HCT116 (cell line): ENCODE data around the gene LPIN1. TPM values are rescaled to one million over a fixed set of nuclear protein-coding genes. Genes with fewer than 3 reads are reported as not detected.

ENCODE experiments used
- ATAC-seq: fragments of 200-7000 bp; cut with Tn5 transposase; 2 replicates; pipeline ENCODE4 v1.9.1; 2020; ENCODE audit warnings: mild to moderate bottlenecking, moderate library complexity
- BruUV-seq: library from RNA; stranded (reverse); fragments of 400-500 nt; replicated peaks from 2 replicates; lab custom pipeline; 2021; lab: Mats Ljungman, UMichigan
- CTCF ChIA-PET: fragments of 300-600 bp; sonication (Branson Sonifier 250); formaldehyde crosslinking; loops from one replicate; lab custom pipeline; 2021; ENCODE audit warnings: antibody characterized with exemption; lab: Charles Lee
- POLR2A ChIA-PET: fragments of 300-600, 350-600 bp; sonication (Branson Sonifier 250); formaldehyde crosslinking; loops from one replicate; lab custom pipeline; 2021; ENCODE audit warnings: antibody characterized with exemption; lab: Charles Lee
- RAD21 ChIA-PET, 2 experiments: fragments of 300-600 bp; sonication (Branson Sonifier 250); formaldehyde crosslinking; loops; one replicate each; lab custom pipeline; 2023; ENCODE audit warnings: low total read pairs in 2 of 2; ENCODE audit not compliant: uncharacterized antibody in 2 of 2, unreplicated experiment in 2 of 2, low non-redundant PET in 1 of 2; lab: Charles Lee
- DNase-seq: peaks from one replicate; pipeline ENCODE4 v3.0.0-alpha.2; 2010; ENCODE audit warnings: low read depth, low spot score
- H2AFZ ChIP-seq: fragments of 200-600 bp; shearing (Covaris generic), sonication (generic); 2 replicates; pipeline ENCODE4 v1.6.1; 2017; ENCODE audit warnings: low read depth, mixed run types, mixed read lengths, antibody characterized with exemption, low read length; ENCODE audit not compliant: poor library complexity, severe bottlenecking
- H3K27ac ChIP-seq: 2 replicates; pipeline ENCODE4 v1.5.1; 2012; ENCODE audit warnings: low read depth, low read length
- H3K27me3 ChIP-seq: fragments of 200-600 bp; sonication (generic); 2 replicates; pipeline ENCODE4 v1.6.1; 2016; ENCODE audit warnings: mixed run types, low read length, mixed read lengths; ENCODE audit not compliant: insufficient read depth
- H3K36me3 ChIP-seq, 2 experiments: fragments of 200-500 bp in 1 of 2; fragments of 200-600 bp in 1 of 2; sonication (Bioruptor generic) in 1 of 2; sonication (generic) in 1 of 2; 2 replicates each; pipeline versions ENCODE4 v1.5.1 to v1.6.1; 2014 to 2016; ENCODE audit warnings: low read length in 2 of 2, inconsistent platforms in 1 of 2, mixed read lengths in 1 of 2, mixed run types in 1 of 2; ENCODE audit not compliant: insufficient read depth in 2 of 2, control insufficient read depth in 1 of 2
- H3K4me1 ChIP-seq, 2 experiments: fragments of 200-600 bp in 1 of 2; sonication (generic) in 1 of 2; 2 replicates each; pipeline versions ENCODE4 v1.5.1 to v1.6.1; 2012 to 2017; ENCODE audit warnings: low read length in 2 of 2, inconsistent platforms in 1 of 2, mild to moderate bottlenecking in 1 of 2, mixed read lengths in 1 of 2, mixed run types in 1 of 2, moderate library complexity in 1 of 2; ENCODE audit not compliant: insufficient read depth in 2 of 2, control insufficient read depth in 1 of 2
- H3K4me2 ChIP-seq: fragments of 200-600 bp; sonication (generic); 2 replicates; pipeline ENCODE4 v1.6.1; 2017; ENCODE audit warnings: mixed run types, low read length, mixed read lengths
- H3K4me3 ChIP-seq, 2 experiments: fragments of 200-600 bp in 1 of 2; sonication (generic) in 1 of 2; replicated peaks in 1 of 2; 2 replicates each; pipeline ENCODE4 v1.5.1; 2011 to 2016; ENCODE audit warnings: low read length in 2 of 2, control low read depth in 1 of 2, low read depth in 1 of 2, mild to moderate bottlenecking in 1 of 2, mixed read lengths in 1 of 2, mixed run types in 1 of 2
- H3K79me2 ChIP-seq: fragments of 200-600 bp; sonication (generic); 2 replicates; pipeline ENCODE4 v1.6.1; 2017; ENCODE audit warnings: mild to moderate bottlenecking, mixed run types, low read length, moderate library complexity, mixed read lengths; ENCODE audit not compliant: insufficient read depth
- H3K9ac ChIP-seq: fragments of 200-600 bp; sonication (generic); 2 replicates; pipeline ENCODE4 v1.6.1; 2016; ENCODE audit warnings: low read length, mixed read lengths
- H3K9me2 ChIP-seq: fragments of 200-600 bp; sonication (generic), shearing (Covaris generic); 2 replicates; pipeline ENCODE4 v1.6.1; 2017; ENCODE audit warnings: mixed run types, mild to moderate bottlenecking, moderate library complexity; ENCODE audit not compliant: insufficient read depth
- H3K9me3 ChIP-seq, 2 experiments: fragments of 200-500 bp in 1 of 2; fragments of 200-600 bp in 1 of 2; sonication (Bioruptor generic) in 1 of 2; sonication (generic) in 1 of 2; 2 replicates each; pipeline ENCODE4 v1.6.1; 2014 to 2017; ENCODE audit warnings: low read length in 2 of 2, mixed read lengths in 2 of 2, inconsistent platforms in 1 of 2, low read depth in 1 of 2, mild to moderate bottlenecking in 1 of 2, mixed run types in 1 of 2, moderate library complexity in 1 of 2; ENCODE audit not compliant: control insufficient read depth in 1 of 2, insufficient read depth in 1 of 2
- H4K20me1 ChIP-seq: fragments of 200-600 bp; sonication (generic), shearing (Covaris generic); 2 replicates; pipeline ENCODE4 v1.6.1; 2017; ENCODE audit warnings: mixed run types, mild to moderate bottlenecking, moderate library complexity; ENCODE audit not compliant: insufficient read depth
- CTCF ChIP-seq, 3 experiments: fragments of 200-600 bp in 1 of 3; sonication (generic) in 1 of 3; IDR thresholded peaks in 2 of 3; conservative IDR thresholded peaks in 1 of 3; 2 replicates each; pipeline ENCODE4 v1.5.1; 2012 to 2017; ENCODE audit warnings: low read depth in 2 of 3, low read length in 2 of 3, antibody characterized with exemption in 1 of 3, borderline replicate concordance in 1 of 3, control low read depth in 1 of 3, mild to moderate bottlenecking in 1 of 3, mixed read lengths in 1 of 3, mixed run types in 1 of 3, moderate library complexity in 1 of 3; ENCODE audit not compliant: insufficient read depth in 1 of 3
- EZH2phosphoT487 ChIP-seq: fragments of 200-600 bp; IDR thresholded peaks from 2 replicates; pipeline ENCODE4 v1.6.1; 2018; ENCODE audit warnings: antibody characterized with exemption, borderline replicate concordance
- REST ChIP-seq: IDR thresholded peaks from 2 replicates; pipeline ENCODE4 v1.6.1; 2012; ENCODE audit warnings: low read depth
- SRF ChIP-seq: IDR thresholded peaks from 2 replicates; pipeline ENCODE4 v1.6.1; 2012; ENCODE audit warnings: low read depth
- TCF7L2 ChIP-seq: IDR thresholded peaks from 2 replicates; pipeline ENCODE4 v1.7.0; 2011; ENCODE audit warnings: borderline replicate concordance, inconsistent platforms; ENCODE audit not compliant: insufficient read depth, insufficient read length; ENCODE audit errors: extremely low read depth
- ZFX ChIP-seq: fragments of 450-650 bp; IDR thresholded peaks from 2 replicates; pipeline ENCODE4 v1.6.1; 2017
- intact Hi-C: fragments of 100-400 bp; cut with micrococcal nuclease; formaldehyde crosslinking; loops from 2 replicates; pipeline ENCODE4 v1.10.0; 2022
- total RNA-seq: library from RNA; stranded (reverse); gene quantifications from one replicate; pipeline ENCODE4 v1.2.1, GENCODE V29; 2021; ENCODE audit not compliant: unreplicated experiment

The LPIN1 gene
- total RNA-seq, 1 experiment from 2014 or later = 16.7 TPM

DNA sequence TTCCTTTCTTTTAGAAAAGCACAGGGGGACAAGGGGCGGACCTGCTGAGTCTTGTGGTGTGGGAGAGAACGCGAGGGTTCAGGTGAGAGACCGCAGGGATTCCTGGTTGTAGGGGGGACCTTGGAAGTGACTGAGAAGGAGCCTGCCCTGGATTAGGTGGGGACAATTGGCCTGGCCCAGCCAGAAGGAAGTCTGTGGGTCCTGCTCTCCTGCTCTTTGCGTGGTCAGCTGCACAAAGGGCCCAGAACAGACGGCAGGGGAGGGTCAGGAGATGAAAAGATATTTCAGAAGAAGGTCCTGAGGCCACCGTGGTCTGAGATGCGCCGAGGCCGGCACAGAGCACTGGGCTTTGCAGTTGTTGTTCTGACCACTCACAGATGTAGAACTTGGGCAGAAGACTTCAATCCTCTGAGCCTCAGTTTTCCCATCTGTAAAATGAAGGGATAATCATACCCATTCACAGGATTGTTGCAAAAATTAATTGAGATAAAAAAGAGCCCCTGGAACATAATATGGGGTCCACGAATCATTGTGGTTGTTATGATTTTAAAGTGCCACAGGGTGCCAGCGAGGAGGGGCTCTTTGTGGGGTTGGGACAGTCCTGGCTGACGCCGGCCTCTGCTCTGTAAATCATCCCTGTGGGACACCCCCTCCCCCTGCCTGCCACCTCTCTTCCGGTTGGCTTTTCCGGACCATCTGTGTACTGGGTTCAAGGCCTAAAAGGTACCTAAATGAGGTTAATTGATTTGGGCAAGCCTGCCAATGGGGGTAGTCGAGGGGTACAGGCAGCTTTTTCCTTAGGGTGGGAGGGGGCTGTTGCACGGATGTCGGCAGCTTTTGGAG, 1.8 kb downstream of the LPIN1 start:
- DNase-seq = no peak
- Histone ChIP-seq H3K4me2 (peak overlapping the region; percentile 86), H2AFZ (no peak overlapping the region), H3K9me3 (no peaks in the 10 kb centered on the region), H3K9ac (no peak overlapping the region), H4K20me1 (no peaks in the 10 kb centered on the region), H3K4me3 (peak overlapping the region in 1 of 2 experiments; percentile 78; a peak in 1 of 4 replicates), H3K79me2 (peaks cover 21% of the 10 kb centered on the region), H3K9me2 (no peaks in the 10 kb centered on the region), H3K4me1 (peaks cover 51 to 70% of the 10 kb centered on the region in 2 experiments), H3K27me3 (no peaks in the 10 kb centered on the region), H3K27ac (no peak overlapping the region), H3K36me3 (no peaks in the 10 kb centered on the region)
- ChIA-PET RAD21 (no interaction called here), POLR2A (no interaction called here), CTCF (no interaction called here)
- TF ChIP-seq TCF7L2 = no peak
- BruUV-seq = no TSS peak
- ATAC-seq = no peak
- intact Hi-C loops = no loop called here

DNA sequence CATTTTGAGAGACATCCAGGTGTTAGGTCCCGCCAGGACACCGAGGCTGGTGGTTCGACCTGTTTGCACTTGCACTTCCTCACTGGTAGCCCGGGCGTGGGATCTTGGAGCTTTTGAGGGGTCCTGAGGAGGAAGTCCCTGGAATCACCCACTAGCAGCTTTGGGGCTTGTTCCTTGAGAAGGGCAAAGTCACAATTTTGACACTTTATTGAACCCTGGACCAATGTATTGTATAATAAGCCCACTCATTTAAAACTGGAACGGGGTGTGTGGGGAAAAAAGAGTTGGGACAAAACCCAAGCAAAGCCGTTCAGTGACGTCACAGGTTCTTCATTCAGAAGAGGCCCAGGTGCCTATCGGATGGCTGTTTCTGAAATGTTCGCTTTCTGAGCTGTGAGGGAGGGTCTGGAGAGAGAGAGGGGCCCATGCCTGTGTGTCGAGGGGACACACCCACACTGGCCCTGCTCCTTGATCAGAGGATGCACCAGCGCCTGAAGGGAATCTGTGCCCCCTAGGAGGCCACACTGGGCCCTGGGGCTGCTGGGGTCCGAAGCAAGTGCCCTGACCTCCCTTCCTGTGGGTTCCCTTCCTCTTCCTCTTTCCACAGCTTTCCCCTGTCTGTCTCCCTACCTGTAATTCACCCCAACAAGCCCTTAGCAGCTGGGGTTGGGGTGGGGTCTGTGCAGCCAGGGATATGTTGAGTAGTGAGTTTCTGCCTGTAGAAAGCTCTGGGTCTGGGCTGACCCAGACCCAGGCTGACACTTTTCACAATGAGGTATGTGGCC, 2.6 kb downstream of the LPIN1 start:
- Histone ChIP-seq H3K4me2 (no peak overlapping the region), H3K36me3 (no peaks in the 10 kb centered on the region), H3K27ac (no peak overlapping the region), H3K4me3 (no peak overlapping the region), H3K4me1 (peaks cover 53 to 70% of the 10 kb centered on the region in 2 experiments), H4K20me1 (no peaks in the 10 kb centered on the region), H3K27me3 (no peaks in the 10 kb centered on the region), H3K9me3 (no peaks in the 10 kb centered on the region), H3K79me2 (peaks cover 21% of the 10 kb centered on the region), H3K9me2 (no peaks in the 10 kb centered on the region), H3K9ac (no peak overlapping the region), H2AFZ (no peak overlapping the region)
- ChIA-PET CTCF (no interaction called here), RAD21 (no interaction called here), POLR2A (no interaction called here)
- TF ChIP-seq REST (no peak), SRF (no peak), ZFX (no peak), CTCF (IDR thresholded peaks at IDR 0.05 in 2 of 3, conservative IDR thresholded peaks at IDR 0.05 in 1 of 3; ENCODE audit: borderline replicate concordance in 1 of 3, insufficient read depth in 1 of 3, low read depth in 2 of 3, low read length in 2 of 3) (no peak), EZH2phosphoT487 (no peak)
- ATAC-seq = no peak
- DNase-seq = no peak
- BruUV-seq = no TSS peak
- intact Hi-C loops = no loop called here
